Left ventricle myocardium inferior (tissue), 1 donor: ENCODE measurements around the gene DUSP7. TPM values are rescaled to one million over a fixed set of nuclear protein-coding genes. Genes with fewer than 3 reads are reported as not detected.
A peak's percentile ranks its signal among the peaks of the same experiment; 100 is the strongest.

Source experiments
- DNase-seq: peaks from one replicate; pipeline ENCODE4 v3.0.0-alpha.2; 2020
- H3K27ac ChIP-seq: fragments of 200-600 bp; replicated peaks from 2 replicates; pipeline ENCODE4 v1.8.0; 2021
- H3K27me3 ChIP-seq: fragments of 200-600 bp; 2 replicates; pipeline ENCODE4 v1.8.0; 2021; ENCODE audit warnings: low read depth
- H3K36me3 ChIP-seq: fragments of 200-600 bp; 2 replicates; pipeline ENCODE4 v1.8.0; 2021
- H3K4me1 ChIP-seq: fragments of 200-600 bp; 2 replicates; pipeline ENCODE4 v1.8.0; 2021
- H3K4me3 ChIP-seq: fragments of 200-600 bp; 2 replicates; pipeline ENCODE4 v1.8.0; 2021; ENCODE audit warnings: mild to moderate bottlenecking, moderate library complexity
- H3K9me3 ChIP-seq: fragments of 200-600 bp; replicated peaks from 2 replicates; pipeline ENCODE4 v1.8.0; 2021
- CTCF ChIP-seq: fragments of 200-600 bp; IDR thresholded peaks from 2 replicates; pipeline ENCODE4 v1.8.0; 2021; ENCODE audit warnings: antibody characterized with exemption, mild to moderate bottlenecking, borderline replicate concordance
- intact Hi-C: fragments of 100-400 bp; cut with micrococcal nuclease; formaldehyde crosslinking; loops from one replicate; pipeline ENCODE4 v1.11.0; 2022
- total RNA-seq: library from RNA; stranded (reverse); fragmentation: NEBNext Ultra II Directional; extraction: Animal tissue kit (Norgen Biotek cat#: 25700); gene quantifications from one replicate; pipeline ENCODE4 v1.2.1, GENCODE V29; 2021
- donor health status: DM: no; HTN: yes; CAD: no; lungs with severe emphysema.

The DUSP7 gene
- total RNA-seq, 1 donor from 2014 or later: 23.1 TPM

DNA sequence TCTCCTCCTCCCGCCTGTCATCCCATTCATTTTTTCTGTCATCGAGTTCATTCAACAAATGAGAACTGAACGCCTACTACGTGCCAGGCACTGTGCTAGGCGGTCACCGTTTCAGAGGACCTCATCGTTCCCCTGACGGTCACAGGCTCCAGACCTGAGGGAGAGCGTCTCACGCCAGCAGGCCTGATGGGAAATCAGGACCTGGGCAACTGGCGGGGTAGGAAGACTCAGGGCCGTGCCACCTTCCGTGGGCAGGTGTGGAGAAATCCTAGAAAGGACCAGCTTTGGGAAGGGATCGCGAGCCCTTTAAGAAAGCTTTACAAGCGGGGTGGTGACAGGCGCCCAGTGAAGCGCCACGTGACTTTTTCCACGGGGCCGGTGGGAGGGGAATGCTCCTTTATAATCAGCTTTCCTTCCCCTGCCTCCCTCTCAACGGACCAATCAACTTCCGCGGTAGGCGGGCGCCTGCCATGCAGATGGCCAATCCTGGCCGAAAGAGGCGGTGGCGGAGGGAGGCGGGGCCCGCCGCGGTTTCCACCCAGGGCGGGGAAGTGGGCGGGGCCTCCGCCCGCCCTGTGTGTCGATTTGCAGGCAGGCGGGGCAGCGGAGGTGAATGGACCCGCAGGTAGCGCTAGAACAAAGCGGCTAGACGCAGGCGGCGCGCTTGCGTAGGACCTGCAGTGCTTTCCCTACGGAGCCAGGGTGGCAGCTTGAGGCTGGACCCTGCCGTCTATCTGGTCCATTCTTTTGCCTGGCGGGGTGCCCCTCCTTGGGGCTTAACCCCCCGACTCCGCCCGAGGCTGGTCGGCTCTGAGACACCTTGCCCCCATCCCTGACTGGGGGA, 819 bp upstream of the DUSP7 start:
- Histone ChIP-seq H3K27ac (peak overlapping the region; percentile 95), H3K4me3 (peak overlapping the region; percentile 80), H3K36me3 (peaks cover 17% of the 10 kb centered on the region), H3K27me3 (no peaks in the 10 kb centered on the region), H3K9me3 (no peaks in the 10 kb centered on the region), H3K4me1 (peaks cover 58% of the 10 kb centered on the region)
- no peak for TF ChIP-seq CTCF
- peak; percentile 99 for DNase-seq
- intact Hi-C loops: loop anchor here (10.0 kb wide), 2 partner anchors 48 to 52 kb away; no protein-coding TSS in a partner anchor

GRCh38 chr3:52055537-52056351, 627 bp downstream of the DUSP7 start:
- TF ChIP-seq CTCF: peak; percentile 50
- intact Hi-C loops: loop anchor here (10.0 kb wide), 2 partner anchors 49 to 51 kb away; no protein-coding TSS in a partner anchor
- Histone ChIP-seq H3K36me3 (peaks cover 31% of the 10 kb centered on the region), H3K27ac (peak overlapping the region; percentile 95), H3K9me3 (no peaks in the 10 kb centered on the region), H3K27me3 (no peaks in the 10 kb centered on the region), H3K4me1 (peaks cover 66% of the 10 kb centered on the region), H3K4me3 (peak overlapping the region; percentile 80)
- DNase-seq: peak; percentile 53

DNA sequence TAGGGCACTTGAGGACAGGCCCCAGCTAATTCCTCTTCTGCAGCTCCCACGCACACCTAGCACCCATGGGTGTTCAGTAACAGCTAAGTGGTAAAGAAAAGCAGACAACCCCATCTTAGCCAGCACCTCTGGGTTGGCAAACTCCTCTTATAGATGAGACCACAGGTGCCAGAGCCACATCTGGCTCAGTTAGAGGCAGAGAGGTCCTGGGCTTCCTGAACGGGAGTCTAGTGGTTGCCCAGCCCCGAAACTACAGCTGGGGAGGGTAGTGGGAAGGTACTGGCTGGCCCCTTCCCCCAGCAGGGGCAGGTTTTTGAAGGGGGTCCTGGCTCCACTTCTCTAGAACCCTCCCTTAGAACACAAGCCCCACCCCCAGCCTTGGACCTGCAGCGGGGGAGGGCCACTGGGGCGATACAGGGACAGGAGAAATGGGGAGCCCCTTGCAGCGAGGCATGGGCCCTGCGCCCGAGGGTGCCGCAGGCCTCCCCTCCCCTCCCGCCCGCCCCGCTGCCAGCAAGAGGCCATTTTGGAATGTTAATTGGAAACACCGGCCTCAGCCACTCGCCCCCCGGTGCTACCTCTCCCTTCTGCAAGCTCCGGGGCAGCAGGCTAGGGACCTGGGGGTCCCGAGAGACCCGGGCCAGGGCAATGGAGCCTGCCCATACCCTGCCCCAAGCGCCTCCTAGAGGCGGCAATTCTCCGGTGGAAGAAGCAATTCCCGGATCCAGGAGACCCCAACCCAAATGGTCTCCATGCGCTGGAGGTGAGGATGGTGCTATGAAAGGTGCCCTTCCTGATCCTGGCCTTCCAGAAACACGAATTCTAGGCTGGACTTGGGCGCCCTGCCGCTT, 1.5 kb downstream of the DUSP7 start:
- DNase-seq: no peak
- peak overlapping the region; percentile 95 for H3K27ac ChIP-seq
- peak overlapping the region; percentile 80 for H3K4me3 ChIP-seq
- intact Hi-C loops: loop anchor here (10.0 kb wide), 2 partner anchors 50 kb away; no protein-coding TSS in a partner anchor
- no peaks in the 10 kb centered on the region for H3K27me3 ChIP-seq
- H3K36me3 ChIP-seq: peaks cover 40% of the 10 kb centered on the region
- no peaks in the 10 kb centered on the region for H3K9me3 ChIP-seq
- TF ChIP-seq CTCF: peak; percentile 38
- H3K4me1 ChIP-seq: peaks cover 75% of the 10 kb centered on the region

DNA sequence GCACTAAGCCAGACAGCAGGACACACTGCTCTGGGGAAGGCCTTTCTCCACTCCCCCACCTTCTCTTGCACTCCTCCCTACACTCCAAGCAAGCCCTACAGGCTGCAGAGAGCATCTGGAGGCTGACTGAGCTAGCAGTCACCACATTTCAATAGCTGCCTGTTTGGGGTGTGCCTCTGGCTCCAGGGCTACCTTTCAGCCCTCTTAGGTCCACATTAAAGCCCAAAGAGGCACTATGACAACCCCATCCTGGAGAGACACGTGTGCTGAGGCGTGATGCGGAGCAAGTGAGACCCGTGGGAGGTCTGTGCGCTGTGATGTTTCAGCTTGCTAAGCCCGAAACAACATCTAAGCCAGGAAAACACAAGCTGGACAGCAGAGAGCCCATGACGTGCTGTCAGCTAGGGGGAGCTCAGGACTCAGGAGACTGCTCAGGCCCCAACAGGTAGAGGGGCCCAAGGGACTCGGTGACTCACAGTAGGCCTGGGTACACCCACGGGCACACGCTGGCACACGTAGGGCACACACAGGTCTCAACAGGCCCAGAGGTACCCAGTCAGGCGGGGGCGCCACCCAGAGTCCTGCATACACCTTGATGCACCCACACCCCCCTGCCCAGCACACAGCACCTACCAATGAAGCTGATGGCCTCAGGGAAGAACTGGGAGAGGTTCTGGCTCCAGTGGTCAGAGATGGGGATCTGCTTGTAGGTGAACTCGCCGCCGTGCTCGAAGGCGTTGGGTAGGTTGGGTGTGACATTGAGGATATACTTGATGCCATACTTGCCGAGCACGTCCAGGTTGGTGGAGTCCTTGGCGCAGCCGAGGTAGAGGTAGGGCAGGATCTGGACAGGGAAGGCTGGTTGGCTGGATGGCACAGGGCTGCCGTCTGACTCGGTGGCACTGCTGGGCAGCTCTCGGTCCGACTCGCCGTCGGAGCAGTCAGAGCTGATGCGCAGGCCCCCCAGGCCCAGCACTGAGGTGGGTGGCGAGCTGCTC, 2.8 kb downstream of the DUSP7 start:
- peak overlapping the region; percentile 80 for H3K4me3 ChIP-seq
- DNase-seq: no peak
- peak overlapping the region; percentile 95 for H3K27ac ChIP-seq

More for the DNA sequence above, 2.8 kb downstream of the DUSP7 start:
- intact Hi-C loops: loop anchor here (10.0 kb wide), 2 partner anchors 49 to 51 kb away; no protein-coding TSS in a partner anchor
- H3K4me1 ChIP-seq: peaks cover 87% of the 10 kb centered on the region
- no peak for TF ChIP-seq CTCF
- no peaks in the 10 kb centered on the region for H3K27me3 ChIP-seq
- H3K36me3 ChIP-seq: peaks cover 53% of the 10 kb centered on the region
- no peaks in the 10 kb centered on the region for H3K9me3 ChIP-seq
